HG03460 (cell line): ENCODE data around the gene SDK2.

ENCODE experiments used
- ATAC-seq: cut with Tn5 transposase; IDR thresholded peaks from one replicate; pipeline ENCODE4 v1.9.1; 2021; ENCODE audit not compliant: unreplicated experiment

SDK2 gene

GRCh38 chr17:73591296-73592078, 52.8 kb downstream of the SDK2 start:
- ATAC-seq = peak; percentile 85

DNA sequence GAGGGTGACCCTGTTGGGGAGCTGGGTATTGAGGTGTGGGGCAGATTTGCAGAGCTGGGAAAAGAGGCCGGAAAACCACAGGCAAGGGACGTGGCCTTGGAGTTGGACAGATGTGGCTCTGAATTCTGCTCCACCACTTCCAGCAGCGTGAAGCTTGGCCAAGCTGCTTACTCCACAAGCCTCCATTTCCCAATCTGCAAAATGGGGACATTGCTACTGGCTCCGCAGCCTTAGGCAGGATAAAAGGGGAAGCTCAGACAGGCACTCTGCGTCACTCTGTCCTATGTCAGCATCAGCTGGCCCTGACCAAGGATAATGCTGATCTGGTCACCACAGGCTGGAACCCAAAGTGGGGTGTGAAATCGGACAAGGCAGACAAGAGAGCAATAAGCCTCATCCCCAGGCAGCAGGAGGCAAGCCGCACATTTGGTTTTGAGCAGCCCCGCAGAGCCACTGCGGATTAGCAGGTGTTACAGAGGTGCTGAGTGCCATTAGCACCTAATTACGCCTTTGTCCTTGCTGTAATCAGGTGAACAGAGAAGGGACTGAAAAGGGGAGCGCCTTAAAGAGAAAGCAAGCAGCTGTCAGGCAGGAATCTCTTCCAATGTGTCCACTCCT, 54.8 kb downstream of the SDK2 start:
- ATAC-seq = no peak

DNA sequence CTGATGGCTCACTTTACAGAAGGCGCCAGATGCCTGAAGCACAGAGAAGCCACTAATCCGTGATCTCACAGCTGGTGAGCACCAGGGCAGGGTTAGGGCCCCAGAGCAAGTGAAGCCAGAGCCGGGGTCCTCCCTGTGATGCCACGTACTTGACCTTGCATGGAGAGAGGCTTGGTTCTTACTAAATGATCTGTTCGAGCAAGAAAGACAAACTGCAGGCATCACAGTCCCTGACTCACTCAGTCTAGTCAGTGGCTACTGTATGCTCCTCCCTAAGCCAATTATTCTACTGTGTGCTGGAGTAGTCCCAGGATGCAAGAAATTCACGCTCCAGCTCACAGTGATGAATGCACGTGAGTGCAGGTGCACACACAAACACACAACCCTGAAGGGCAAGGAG, 55.4 kb downstream of the SDK2 start:
- no peak for ATAC-seq

DNA sequence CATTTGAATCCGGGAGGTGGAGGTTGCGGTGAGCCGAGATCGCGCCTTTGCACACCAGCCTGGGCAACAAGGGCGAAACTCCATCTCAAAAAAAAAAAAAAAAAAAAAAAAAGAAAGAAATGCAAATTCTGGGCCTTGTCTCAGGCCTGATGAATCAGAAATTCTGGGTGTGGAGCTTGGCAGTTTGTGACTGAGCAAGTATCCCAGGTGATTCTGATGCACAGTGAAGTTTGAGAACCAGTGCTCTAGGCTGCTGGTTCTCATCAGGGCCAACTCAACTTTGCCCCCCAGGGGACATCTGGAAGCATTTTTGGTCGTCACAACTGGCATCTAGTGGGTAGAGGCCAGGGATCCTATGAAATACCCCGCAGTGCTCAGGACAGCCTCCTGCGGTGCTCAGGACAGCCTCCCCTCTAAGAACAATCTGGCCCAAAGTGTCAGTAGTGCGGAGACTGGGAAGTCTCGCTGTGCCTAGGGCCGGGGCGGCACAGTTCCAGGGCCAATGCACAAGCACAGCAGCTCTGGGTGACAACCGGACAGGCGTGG, 55.9 kb downstream of the SDK2 start:
- ATAC-seq = no peak

DNA sequence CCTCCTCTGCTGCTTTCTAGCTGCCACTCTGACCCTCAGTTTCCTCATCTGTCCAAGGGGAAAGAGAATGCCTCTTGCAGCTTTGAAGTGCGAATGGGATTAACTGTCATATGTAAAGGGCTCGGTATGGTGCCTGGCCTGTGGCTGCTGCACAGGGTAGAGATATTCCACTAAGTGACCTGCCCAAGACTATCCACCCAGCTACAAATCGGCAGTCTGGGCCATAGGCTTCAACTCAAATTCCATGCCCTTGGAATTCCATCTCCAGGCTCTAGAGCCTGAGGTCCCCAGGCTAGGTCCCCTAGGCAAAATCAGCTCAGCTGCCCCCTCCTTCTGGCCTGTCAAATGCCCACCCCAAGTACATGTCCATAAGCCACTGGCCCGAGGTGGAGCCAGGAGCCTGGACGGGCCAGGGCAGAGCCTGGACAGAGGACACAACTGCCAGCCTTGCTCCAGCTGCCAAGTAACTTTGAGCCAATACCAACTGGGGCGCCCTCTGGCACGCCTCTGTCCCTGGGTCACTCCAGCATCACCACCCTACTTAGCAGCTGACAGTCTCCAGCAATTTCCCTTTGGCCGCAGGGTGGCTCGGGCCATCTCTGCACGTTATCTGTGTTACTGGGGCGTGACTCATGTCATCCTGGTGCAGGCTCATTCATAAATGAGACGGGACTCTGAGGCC, 57.2 kb downstream of the SDK2 start:
- ATAC-seq = no peak

GRCh38 chr17:73586275-73586832, 57.9 kb downstream of the SDK2 start:
- ATAC-seq = no peak

- no peak for ATAC-seq
These were observed 58.7 kb downstream of the SDK2 start for GRCh38 chr17:73585583-73585982.

DNA sequence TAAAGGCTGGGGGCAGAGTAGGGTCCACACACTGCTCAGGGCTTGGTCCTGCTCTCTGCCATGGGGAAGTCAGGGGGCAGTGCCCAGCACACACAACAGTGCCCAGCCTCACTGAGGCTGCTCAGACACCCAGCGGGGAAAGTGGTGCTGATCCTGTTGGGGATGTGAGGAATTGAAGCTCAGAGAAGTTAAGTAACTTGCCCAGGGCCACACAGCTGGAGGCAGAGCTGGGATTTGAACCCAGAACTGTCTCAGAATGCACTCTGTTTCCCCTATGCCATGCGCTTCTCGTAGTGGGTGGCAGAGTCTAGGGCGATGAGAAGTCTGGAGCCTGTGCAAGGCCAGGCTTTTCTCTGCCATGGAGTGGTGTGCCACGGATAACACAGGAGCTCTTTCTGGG, 59.3 kb downstream of the SDK2 start:
- no peak for ATAC-seq

GRCh38 chr17:73584049-73584448, 60.2 kb downstream of the SDK2 start:
- no peak for ATAC-seq

GRCh38 chr17:73582821-73583220, 61.4 kb downstream of the SDK2 start:
- no peak for ATAC-seq

DNA sequence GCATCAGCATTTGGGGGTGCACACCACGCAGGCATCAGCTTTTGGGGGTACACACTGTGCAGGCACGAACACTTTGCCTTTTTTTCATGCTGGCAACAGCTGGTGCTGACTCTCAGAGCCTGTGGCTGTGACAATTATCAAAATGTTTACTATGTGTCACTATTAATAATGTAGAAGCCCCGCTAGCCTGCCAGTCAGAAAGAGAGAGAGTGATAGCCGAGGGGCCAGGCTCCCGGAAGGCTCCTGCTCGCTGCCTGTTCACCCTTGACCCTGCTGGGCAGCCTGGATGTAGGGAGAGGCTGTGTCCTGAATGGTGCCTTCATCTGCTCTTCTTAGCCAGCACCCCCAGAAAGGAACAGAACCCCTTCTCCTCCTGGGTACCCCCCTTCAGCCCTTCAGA, 61.9 kb downstream of the SDK2 start:
- no peak for ATAC-seq

DNA sequence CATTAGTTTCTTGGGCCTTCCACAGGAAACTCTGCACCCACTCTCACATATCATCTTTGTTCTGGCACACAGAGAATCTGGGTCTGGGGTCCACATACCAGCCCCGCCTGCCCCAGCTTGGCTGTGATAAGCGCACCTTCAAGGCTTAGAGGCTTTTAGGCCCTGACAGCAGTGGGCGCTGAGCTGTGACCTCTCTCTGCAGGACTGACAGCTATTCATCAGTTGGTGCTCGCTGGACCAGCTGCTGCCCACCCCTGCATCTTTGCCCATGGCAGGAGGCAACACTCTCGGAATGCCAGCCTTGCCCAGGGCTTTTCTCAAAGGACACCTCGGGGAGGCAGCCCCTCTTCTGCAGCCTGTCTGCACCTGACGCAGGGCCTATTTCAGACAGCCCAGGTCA, 62.9 kb downstream of the SDK2 start:
- ATAC-seq = no peak

DNA sequence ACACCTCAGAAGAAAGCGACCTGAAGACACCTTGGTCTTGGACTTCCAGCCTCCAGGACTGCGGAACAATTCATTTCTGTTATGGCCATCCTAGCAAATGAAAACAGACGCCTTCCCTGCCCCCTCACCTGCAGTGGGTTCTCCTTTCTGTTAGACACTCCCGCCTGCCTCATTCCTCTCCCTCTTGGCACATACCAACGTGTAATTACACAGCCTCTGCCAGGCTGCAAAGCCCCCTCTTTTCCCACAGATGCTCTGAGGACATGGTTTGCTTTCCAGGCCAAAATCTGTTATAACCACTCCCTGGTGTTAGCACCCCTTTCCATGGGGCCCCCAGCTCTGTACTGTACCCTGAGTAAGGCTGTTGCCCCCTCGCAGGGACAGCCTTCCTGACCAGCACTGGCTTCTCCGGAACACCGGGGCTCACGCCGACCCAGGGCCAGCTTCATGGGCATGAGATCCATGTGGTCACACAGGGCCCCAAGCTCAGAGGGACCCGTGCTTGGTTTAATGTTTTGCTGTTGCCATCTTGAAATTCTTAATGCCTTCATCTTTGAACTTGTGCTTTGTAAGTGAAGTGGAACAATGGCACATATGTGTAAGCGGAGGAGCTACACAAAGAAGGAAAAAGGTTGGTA, 64.1 kb downstream of the SDK2 start:
- no peak for ATAC-seq

- no peak for ATAC-seq
These were observed 67.6 kb downstream of the SDK2 start for GRCh38 chr17:73576556-73577098.

- ATAC-seq = no peak
These were observed 68.6 kb downstream of the SDK2 start for GRCh38 chr17:73575470-73576221.

- no peak for ATAC-seq
These were observed 72.6 kb downstream of the SDK2 start for GRCh38 chr17:73571511-73572130.

GRCh38 chr17:73569762-73570319, 74.4 kb downstream of the SDK2 start:
- ATAC-seq = no peak

DNA sequence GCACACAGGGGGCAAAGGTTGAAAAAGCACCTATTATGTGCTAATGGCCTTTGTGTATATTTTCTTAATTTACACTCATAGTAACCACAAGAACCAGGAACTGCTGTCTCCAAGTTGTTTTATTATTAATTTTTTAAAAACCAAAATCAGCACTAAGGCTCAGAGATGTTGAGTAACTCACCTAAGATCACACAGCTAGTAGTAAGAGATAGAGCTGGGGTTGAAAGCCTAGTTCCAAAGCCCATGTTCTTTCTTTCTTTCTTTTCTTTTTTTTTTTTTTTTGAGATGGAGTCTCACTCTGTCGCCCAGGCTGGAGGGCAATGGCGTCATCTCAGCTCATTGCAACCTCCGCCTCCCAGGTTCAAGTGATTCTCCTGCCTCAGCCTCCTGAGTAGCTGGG, 75.3 kb downstream of the SDK2 start:
- ATAC-seq = no peak
